K562 (cell line): ENCODE measurements around the gene VGLL3.

Experiments used
- CTCF ChIP-seq, 3 experiments: IDR thresholded peaks in 2 of 3; conservative IDR thresholded peaks in 1 of 3; 2 replicates each; pipeline ENCODE4 v1.5.1; 2011 to 2012; ENCODE audit warnings: low read length in 3 of 3, mild to moderate bottlenecking in 3 of 3, control low read depth in 2 of 3, improper control_type of control experiment in 1 of 3, inconsistent platforms in 1 of 3, low read depth in 1 of 3, mixed read lengths in 1 of 3, moderate library complexity in 1 of 3; ENCODE audit not compliant: insufficient read depth in 2 of 3
- FOXJ3 ChIP-seq: sonication (generic); formaldehyde crosslinking; IDR thresholded peaks from 2 replicates; pipeline ENCODE4 v1.4.0; 2020; ENCODE audit warnings: mild to moderate bottlenecking, missing genetic modification reagents
- KDM5B ChIP-seq: fragments of 200-600 bp; sonication (generic); IDR thresholded peaks from 2 replicates; pipeline ENCODE4 v1.6.1; 2012; ENCODE audit warnings: low read depth, mild to moderate bottlenecking, moderate library complexity, low read length, control low read depth, inconsistent platforms; ENCODE audit not compliant: insufficient replicate concordance
- MLX ChIP-seq, 2 experiments: fragments of 450-650 bp in 1 of 2; sonication (generic) in 1 of 2; formaldehyde crosslinking; conservative IDR thresholded peaks; 2 replicates each; pipeline versions ENCODE4 v1.4.0 to v1.8.1; 2020 to 2022; ENCODE audit warnings: mild to moderate bottlenecking in 1 of 2, missing genetic modification reagents in 1 of 2
- POLR2AphosphoS2 ChIP-seq: IDR thresholded peaks from 2 replicates; pipeline ENCODE4 v1.6.1; 2012; ENCODE audit warnings: low read length, improper control_type of control experiment
- RBM17 ChIP-seq: fragments of 200-400 bp; formaldehyde crosslinking; IDR thresholded peaks from 2 replicates; pipeline ENCODE4 v1.6.1; 2017; ENCODE audit warnings: low read depth, mild to moderate bottlenecking, low read length, borderline replicate concordance
- ZBTB34 ChIP-seq: fragments of 250-450 bp; sonication (Bioruptor Pico); IDR thresholded peaks from 2 replicates; pipeline ENCODE4 v1.8.0; 2021; ENCODE audit warnings: mild to moderate bottlenecking, moderate library complexity
- ZNF274 ChIP-seq: IDR thresholded peaks from 2 replicates; pipeline ENCODE4 v1.6.1; 2011; ENCODE audit warnings: low read depth, mild to moderate bottlenecking, low read length, moderate library complexity, borderline replicate concordance
- ZNF280A ChIP-seq: fragments of 450-650 bp; IDR thresholded peaks from 2 replicates; pipeline ENCODE4 v1.6.1; 2018; ENCODE audit warnings: mild to moderate bottlenecking, low read depth; ENCODE audit not compliant: partially characterized antibody

DNA sequence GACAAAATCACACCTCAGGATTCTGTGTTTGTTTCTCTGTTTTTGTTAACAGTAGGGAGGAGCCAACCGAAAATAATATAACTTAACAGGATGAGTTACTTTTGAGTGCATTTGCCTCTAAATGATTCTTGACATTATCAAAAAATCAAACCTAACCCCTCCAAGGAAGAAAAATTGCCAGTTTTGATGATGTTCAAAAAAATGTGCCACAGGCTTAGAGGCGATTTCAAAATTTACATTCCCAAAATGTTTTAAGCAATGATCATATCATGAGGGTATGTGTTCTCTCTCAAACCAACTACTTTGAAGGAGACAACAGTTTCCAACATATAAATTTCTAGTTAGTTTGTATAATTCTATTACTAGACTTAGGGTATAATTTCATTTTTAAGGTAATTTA, 6.7 kb downstream of the VGLL3 start:
- TF ChIP-seq FOXJ3 (CRISPR knock-in tag) (no peak), ZNF280A (no peak), RBM17 (no peak), MLX (CRISPR knock-in tag; conservative IDR thresholded peaks at IDR 0.05) (no peak), ZNF274 (no peak), POLR2AphosphoS2 (no peak), KDM5B (no peak), ZBTB34 (CRISPR knock-in tag) (no peak), CTCF (IDR thresholded peaks at IDR 0.05 in 2 of 3, conservative IDR thresholded peaks at IDR 0.05 in 1 of 3; ENCODE audit: insufficient read depth in 2 of 3, low read depth in 1 of 3, low read length in 3 of 3) (no peak)
